Measurements from ENCODE around the gene ALDH3A2.

Gene ALDH3A2

GRCh38 chr17:19717031-19717360, 68.4 kb downstream of the ALDH3A2 start:
- DNase-seq = no peak

- DNase-seq = no peak
Observed at GRCh38 chr17:19717411-19717908, 68.9 kb downstream of the ALDH3A2 start.

GRCh38 chr17:19718041-19718612, 69.6 kb downstream of the ALDH3A2 start:
- DNase-seq = no peak

GRCh38 chr17:19718613-19719354, 70.2 kb downstream of the ALDH3A2 start:
- DNase-seq = no peak

- DNase-seq = no peak
Observed at GRCh38 chr17:19719355-19720209, 71.0 kb downstream of the ALDH3A2 start.

GRCh38 chr17:19720210-19720475, 71.6 kb downstream of the ALDH3A2 start:
- DNase-seq = no peak

GRCh38 chr17:19720631-19721426, 72.3 kb downstream of the ALDH3A2 start:
- DNase-seq = no peak

GRCh38 chr17:19723964-19724363, 75.4 kb downstream of the ALDH3A2 start:
- DNase-seq = no peak

- peak; percentile 81 for DNase-seq
Observed at GRCh38 chr17:19724501-19725420, 76.2 kb downstream of the ALDH3A2 start.

- no peak for DNase-seq
Observed at GRCh38 chr17:19725486-19725885, 76.9 kb downstream of the ALDH3A2 start.

- DNase-seq = no peak
Observed at GRCh38 chr17:19726631-19727376, 78.3 kb downstream of the ALDH3A2 start.
